Measurements from ENCODE around the gene DOCK6.

Gene DOCK6

DNA sequence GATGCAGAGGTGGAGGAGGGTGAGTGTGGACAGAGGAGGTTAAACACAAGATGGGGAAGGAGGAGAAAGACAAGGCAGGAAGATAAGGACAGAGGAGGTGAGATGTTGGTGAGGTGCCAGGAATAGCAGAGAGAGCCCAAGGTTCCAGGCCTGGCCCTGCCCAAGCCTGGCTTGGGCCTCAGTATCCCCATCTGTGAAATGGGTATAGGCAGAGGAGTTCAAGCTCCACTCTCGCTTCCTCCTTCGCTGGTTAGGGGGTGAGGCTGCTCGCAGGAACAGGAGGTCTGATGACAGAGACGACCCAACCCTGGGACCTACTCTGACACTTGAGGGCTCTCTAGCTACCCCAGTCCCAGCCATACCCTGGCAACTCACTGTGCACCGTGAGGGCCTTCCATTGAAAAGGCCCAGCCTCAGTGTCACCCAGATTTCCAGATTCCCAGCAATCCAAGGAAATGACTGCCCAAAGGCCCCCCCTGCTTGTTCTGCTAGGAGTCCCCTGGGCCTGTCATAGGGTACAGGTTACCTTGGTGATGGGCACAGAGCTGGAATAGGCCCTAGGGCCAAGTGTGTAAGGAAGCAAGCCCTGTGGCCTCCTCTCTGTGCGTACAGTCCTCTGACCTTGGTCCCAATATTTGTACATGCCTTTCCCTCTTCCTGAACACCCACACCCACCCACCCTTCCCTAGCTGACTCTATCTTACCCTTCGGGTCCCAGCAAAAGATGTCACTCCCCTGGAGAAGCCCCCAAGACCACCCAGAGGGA lies 31.5 kb downstream of the DOCK6 start:
- DNase-seq (ENCODE audit: extremely low read depth, low read depth), result no peak
- no peak for TF ChIP-seq CTCF (IDR thresholded peaks at IDR 0.05; ENCODE audit: low read depth, low read length)

DNA sequence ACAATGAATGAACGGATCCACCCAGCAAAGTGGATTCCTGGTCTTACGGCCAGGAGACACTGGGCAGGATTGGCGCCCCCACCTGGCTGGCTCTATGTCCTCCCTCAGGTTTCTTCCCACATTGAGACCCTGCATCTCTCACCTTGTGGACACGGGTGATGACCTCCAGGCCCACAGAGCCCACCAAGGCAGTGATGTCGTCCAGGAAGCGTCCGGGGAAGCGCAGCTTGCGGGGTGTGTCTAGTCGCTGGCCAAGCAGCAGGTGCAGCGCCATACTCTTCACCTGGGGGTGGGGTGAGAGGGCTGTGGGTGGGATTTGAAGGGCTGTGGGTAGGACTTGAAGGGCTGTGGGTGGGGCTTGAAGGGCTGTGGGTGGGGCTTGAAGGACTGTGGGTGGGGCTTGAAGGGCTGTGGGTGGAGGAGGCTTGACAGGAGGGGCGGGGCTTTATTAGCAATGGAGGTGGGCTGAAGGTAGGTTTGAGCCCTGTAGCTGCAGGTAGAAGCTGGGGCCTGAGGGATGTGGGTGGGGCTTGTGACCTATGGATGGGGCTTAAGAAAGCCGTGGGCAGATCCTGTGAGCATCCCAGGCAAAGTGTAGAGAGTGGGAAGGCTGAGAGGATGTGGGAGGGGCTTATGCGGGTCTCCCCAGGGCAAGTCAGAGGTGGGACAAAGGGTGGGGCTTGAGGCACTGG lies 35.0 kb downstream of the DOCK6 start:
- TF ChIP-seq CTCF (IDR thresholded peaks at IDR 0.05; ENCODE audit: low read depth, low read length), result no peak; the same call in 1 of the 2 replicates
- DNase-seq (ENCODE audit: extremely low read depth, low read depth), result no peak

- no peak for DNase-seq (ENCODE audit: extremely low read depth, low read depth)
- TF ChIP-seq CTCF (IDR thresholded peaks at IDR 0.05; ENCODE audit: low read depth, low read length), result no peak
These were observed 35.6 kb downstream of the DOCK6 start for GRCh38 chr19:11226716-11227166.

GRCh38 chr19:11225815-11226214 lies 36.5 kb downstream of the DOCK6 start:
- no peak for TF ChIP-seq CTCF (IDR thresholded peaks at IDR 0.05; ENCODE audit: low read depth, low read length)
- no peak for DNase-seq (ENCODE audit: extremely low read depth, low read depth)

DNA sequence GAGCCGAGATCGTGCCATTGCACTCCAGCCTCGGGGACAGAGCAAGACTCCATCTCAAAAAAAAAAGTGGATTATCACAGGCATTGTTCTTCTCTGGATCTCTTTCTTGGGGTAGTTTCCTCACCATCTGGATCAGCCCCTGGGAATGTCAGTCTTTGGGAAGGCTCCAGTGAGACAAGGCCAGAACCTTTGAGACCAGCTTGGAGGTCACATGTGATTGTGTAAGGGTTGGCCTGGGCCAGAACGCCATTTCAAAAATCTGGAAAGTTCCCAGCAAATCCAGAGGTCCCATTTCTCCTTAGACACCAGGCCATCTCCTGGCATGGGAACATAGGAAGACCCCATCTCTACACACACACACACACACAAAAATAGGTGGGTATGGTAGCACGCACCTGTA lies 37.2 kb downstream of the DOCK6 start:
- TF ChIP-seq CTCF (IDR thresholded peaks at IDR 0.05; ENCODE audit: low read depth, low read length), result no peak
- no peak for DNase-seq (ENCODE audit: extremely low read depth, low read depth)

GRCh38 chr19:11224429-11224828 lies 37.9 kb downstream of the DOCK6 start:
- no peak for DNase-seq (ENCODE audit: extremely low read depth, low read depth)
- TF ChIP-seq CTCF (IDR thresholded peaks at IDR 0.05; ENCODE audit: low read depth, low read length), result no peak

GRCh38 chr19:11223200-11223599 lies 39.1 kb downstream of the DOCK6 start:
- DNase-seq (ENCODE audit: extremely low read depth, low read depth), result no peak
- TF ChIP-seq CTCF (IDR thresholded peaks at IDR 0.05; ENCODE audit: low read depth, low read length), result no peak
